Measurements from ENCODE around the gene USP2. TPM values are rescaled to one million over a fixed set of nuclear protein-coding genes. Genes with fewer than 3 reads are reported as not detected.

The USP2 gene
- total RNA-seq, 1 donor from 2014 or later: 6.7 TPM

DNA sequence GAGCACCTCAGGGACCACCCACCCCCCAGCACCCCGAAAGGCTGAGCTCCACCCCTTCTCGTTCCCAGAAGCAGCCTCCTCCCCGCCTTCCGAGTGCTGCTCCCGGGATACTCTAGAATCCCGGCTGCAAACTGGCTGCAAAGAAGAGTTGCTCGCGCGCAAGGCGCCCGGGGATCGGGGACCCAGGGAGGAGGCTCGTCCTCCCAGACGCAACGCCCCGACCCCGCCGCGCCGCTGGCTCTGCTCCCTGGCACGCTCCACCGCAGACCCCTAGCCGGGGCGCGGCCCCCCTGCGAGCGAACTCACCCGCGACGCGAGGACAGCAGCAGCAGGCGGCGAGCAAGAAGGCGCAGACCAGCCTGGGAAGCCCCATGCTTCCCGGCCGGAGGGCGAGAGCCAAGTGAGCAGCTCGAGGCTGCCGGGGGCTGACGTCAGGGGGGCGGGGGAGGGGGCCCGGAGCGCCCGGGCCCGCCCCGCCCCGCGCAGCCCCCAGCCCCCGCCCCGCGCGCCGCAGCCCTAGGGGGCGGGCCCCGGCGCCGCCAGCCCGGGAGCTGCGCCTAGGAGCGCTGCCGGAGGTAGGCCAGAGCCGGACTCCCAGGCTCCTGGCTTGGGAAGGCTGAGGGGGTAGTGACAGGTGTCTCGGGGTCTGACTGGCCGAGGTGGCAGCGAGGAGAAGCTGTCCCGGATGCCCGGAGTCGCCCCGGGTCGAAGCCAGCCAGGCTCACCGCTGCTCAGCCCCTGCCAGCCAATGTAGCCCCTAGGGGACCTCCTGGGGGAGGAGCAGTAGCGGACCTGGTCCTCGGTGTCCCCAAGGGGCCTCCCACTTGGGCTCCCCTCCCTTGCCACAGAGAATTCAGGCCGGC, 64.5 kb downstream of the USP2 start, which contains the start of gene MCAM:
Gene MCAM, minus strand, starts transcription at position 402 of the 863 bp plus-strand sequence. Its CDS starts 29 bp downstream, at position 373.
- FAIRE-seq: no peak
- Mint-ChIP-seq H3K4me1 (ENCODE audit: low read depth, unreplicated experiment) (peaks cover 18% of the 10 kb centered on the region), H3K4me3 (ENCODE audit: unreplicated experiment) (peak within 1 kb of the TSS; percentile 82)

GRCh38 chr11:119316016-119316728, 65.3 kb downstream of the USP2 start:
- Histone ChIP-seq H3K27ac (ENCODE audit: low read depth, low read length) (peak overlapping the region; percentile 31), H4K20me1 (ENCODE audit: insufficient read depth, low read length) (peaks cover 30% of the 10 kb centered on the region), H3K79me2 (ENCODE audit: insufficient read depth, low read length) (peaks cover 27% of the 10 kb centered on the region), H3K4me2 (ENCODE audit: low read length) (peak overlapping the region; percentile 92), H3K4me1 (ENCODE audit: insufficient read depth, low read length) (peaks cover 51% of the 10 kb centered on the region), H3K9me3 (ENCODE audit: insufficient read depth, low read depth, low read length) (no peaks in the 10 kb centered on the region), H2AFZ (ENCODE audit: low read depth, low read length) (peak overlapping the region; percentile 73), H3K9ac (ENCODE audit: low read length) (peak overlapping the region; percentile 74), H3K4me3 (ENCODE audit: insufficient read depth, low read depth, low read length) (peak overlapping the region; percentile 61), H3K27me3 (ENCODE audit: insufficient read depth, low read length) (no peaks in the 10 kb centered on the region), H3K36me3 (ENCODE audit: insufficient read depth, low read length) (peaks cover 6% of the 10 kb centered on the region)
- Mint-ChIP-seq H3K27me3 (ENCODE audit: low read depth, unreplicated experiment) (no peaks in the 10 kb centered on the region), H3K36me3 (ENCODE audit: low read depth, unreplicated experiment) (peaks cover 10% of the 10 kb centered on the region), H3K4me1 (ENCODE audit: low read depth, unreplicated experiment) (peaks cover 14% of the 10 kb centered on the region), H3K9me3 (ENCODE audit: unreplicated experiment) (no peaks in the 10 kb centered on the region), H3K4me3 (ENCODE audit: unreplicated experiment) (peak overlapping the region; percentile 82), H3K27ac (ENCODE audit: unreplicated experiment) (no peak overlapping the region)
- TF ChIP-seq, protein P1, sequence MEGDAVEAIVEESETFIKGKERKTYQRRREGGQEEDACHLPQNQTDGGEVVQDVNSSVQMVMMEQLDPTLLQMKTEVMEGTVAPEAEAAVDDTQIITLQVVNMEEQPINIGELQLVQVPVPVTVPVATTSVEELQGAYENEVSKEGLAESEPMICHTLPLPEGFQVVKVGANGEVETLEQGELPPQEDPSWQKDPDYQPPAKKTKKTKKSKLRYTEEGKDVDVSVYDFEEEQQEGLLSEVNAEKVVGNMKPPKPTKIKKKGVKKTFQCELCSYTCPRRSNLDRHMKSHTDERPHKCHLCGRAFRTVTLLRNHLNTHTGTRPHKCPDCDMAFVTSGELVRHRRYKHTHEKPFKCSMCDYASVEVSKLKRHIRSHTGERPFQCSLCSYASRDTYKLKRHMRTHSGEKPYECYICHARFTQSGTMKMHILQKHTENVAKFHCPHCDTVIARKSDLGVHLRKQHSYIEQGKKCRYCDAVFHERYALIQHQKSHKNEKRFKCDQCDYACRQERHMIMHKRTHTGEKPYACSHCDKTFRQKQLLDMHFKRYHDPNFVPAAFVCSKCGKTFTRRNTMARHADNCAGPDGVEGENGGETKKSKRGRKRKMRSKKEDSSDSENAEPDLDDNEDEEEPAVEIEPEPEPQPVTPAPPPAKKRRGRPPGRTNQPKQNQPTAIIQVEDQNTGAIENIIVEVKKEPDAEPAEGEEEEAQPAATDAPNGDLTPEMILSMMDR (IDR thresholded peaks at IDR 0.05; ENCODE audit: insufficient read depth, low read depth, low read length): no peak
- no peak for DNase-seq (ENCODE audit: low read depth)
- no peak for FAIRE-seq

More for the DNA sequence above, 64.5 kb downstream of the USP2 start, which contains the start of gene MCAM:
- no peaks in the 10 kb centered on the region for H3K27me3 ChIP-seq (ENCODE audit: insufficient read depth, low read length)
- H3K27ac Mint-ChIP-seq (ENCODE audit: unreplicated experiment): peak within 1 kb of the TSS; percentile 58
- peak within 1 kb of the TSS; percentile 67 for H3K27ac ChIP-seq (ENCODE audit: low read depth, low read length)
- peaks cover 30% of the 10 kb centered on the region for H4K20me1 ChIP-seq (ENCODE audit: insufficient read depth, low read length)
- H3K79me2 ChIP-seq (ENCODE audit: insufficient read depth, low read length): peaks cover 27% of the 10 kb centered on the region
- H2AFZ ChIP-seq (ENCODE audit: low read depth, low read length): peak within 1 kb of the TSS; percentile 73
- H3K4me3 ChIP-seq (ENCODE audit: insufficient read depth, low read depth, low read length): peak within 1 kb of the TSS; percentile 61
- H3K36me3 Mint-ChIP-seq (ENCODE audit: low read depth, unreplicated experiment): peaks cover 10% of the 10 kb centered on the region
- TF ChIP-seq EZH2 (IDR thresholded peaks at IDR 0.05; ENCODE audit: insufficient read depth, low read length): no peak
- TF ChIP-seq, protein P1 (IDR thresholded peaks at IDR 0.05; ENCODE audit: insufficient read depth, low read depth, low read length): no peak
- no peaks in the 10 kb centered on the region for H3K27me3 Mint-ChIP-seq (ENCODE audit: low read depth, unreplicated experiment)
- H3K9me3 ChIP-seq (ENCODE audit: insufficient read depth, low read depth, low read length): no peaks in the 10 kb centered on the region
- H3K9me3 Mint-ChIP-seq (ENCODE audit: unreplicated experiment): no peaks in the 10 kb centered on the region
- peak within 1 kb of the TSS; percentile 92 for H3K4me2 ChIP-seq (ENCODE audit: low read length)
- H3K9ac ChIP-seq (ENCODE audit: low read length): peak within 1 kb of the TSS; percentile 74
- no peak for DNase-seq (ENCODE audit: low read depth)
- H3K36me3 ChIP-seq (ENCODE audit: insufficient read depth, low read length): peaks cover 6% of the 10 kb centered on the region
- H3K4me1 ChIP-seq (ENCODE audit: insufficient read depth, low read length): peaks cover 56% of the 10 kb centered on the region
